Hepatocyte (in vitro differentiated cells): ENCODE results near the gene ATF3.

ENCODE experiments used
- CTCF ChIP-seq: fragments of 200-600 bp; sonication (generic); IDR thresholded peaks from 2 replicates; pipeline ENCODE4 v1.5.1; 2016; ENCODE audit warnings: antibody characterized with exemption, mild to moderate bottlenecking; ENCODE audit not compliant: poor library complexity
- EZH2 ChIP-seq: fragments of 200-600 bp; sonication (generic); IDR thresholded peaks from 2 replicates; pipeline ENCODE4 v1.6.1; 2016; ENCODE audit warnings: antibody characterized with exemption, mild to moderate bottlenecking, borderline replicate concordance
- EZH2phosphoT487 ChIP-seq: fragments of 200-600 bp; sonication (generic); IDR thresholded peaks from one replicate; pipeline ENCODE4 v1.6.1; 2018; ENCODE audit warnings: antibody characterized with exemption, mild to moderate bottlenecking, low read depth, moderate library complexity; ENCODE audit not compliant: unreplicated experiment, severe bottlenecking

GRCh38 chr1:212560933-212561460, 47.6 kb upstream of the ATF3 start:
- TF ChIP-seq CTCF (no peak), EZH2 (no peak), EZH2phosphoT487 (no peak)
